Measurements from ENCODE around the gene HCN3.

Gene HCN3

DNA sequence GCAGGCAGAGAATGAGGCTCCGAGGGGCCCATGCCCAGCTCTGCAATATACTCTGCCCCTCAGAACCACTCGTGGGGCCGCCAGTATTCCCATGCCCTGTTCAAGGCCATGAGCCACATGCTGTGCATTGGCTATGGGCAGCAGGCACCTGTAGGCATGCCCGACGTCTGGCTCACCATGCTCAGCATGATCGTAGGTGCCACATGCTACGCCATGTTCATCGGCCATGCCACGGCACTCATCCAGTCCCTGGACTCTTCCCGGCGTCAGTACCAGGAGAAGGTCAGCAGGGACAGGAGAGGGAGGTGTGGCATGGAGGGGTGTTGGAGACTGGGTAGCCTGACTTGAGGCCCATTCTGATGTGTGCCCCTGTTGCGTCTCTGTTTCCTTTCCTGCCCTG is 7.2 kb downstream of the HCN3 start:
- H3K27me3 ChIP-seq (ENCODE audit: insufficient read depth, low read length) = no peaks in the 10 kb centered on the region
- no peak overlapping the region for H3K9ac ChIP-seq (ENCODE audit: low read length)
- peaks cover 3% of the 10 kb centered on the region; the same call in 1 of the 2 replicates for H3K36me3 ChIP-seq (ENCODE audit: insufficient read depth, low read length)
- TF ChIP-seq, protein P1, sequence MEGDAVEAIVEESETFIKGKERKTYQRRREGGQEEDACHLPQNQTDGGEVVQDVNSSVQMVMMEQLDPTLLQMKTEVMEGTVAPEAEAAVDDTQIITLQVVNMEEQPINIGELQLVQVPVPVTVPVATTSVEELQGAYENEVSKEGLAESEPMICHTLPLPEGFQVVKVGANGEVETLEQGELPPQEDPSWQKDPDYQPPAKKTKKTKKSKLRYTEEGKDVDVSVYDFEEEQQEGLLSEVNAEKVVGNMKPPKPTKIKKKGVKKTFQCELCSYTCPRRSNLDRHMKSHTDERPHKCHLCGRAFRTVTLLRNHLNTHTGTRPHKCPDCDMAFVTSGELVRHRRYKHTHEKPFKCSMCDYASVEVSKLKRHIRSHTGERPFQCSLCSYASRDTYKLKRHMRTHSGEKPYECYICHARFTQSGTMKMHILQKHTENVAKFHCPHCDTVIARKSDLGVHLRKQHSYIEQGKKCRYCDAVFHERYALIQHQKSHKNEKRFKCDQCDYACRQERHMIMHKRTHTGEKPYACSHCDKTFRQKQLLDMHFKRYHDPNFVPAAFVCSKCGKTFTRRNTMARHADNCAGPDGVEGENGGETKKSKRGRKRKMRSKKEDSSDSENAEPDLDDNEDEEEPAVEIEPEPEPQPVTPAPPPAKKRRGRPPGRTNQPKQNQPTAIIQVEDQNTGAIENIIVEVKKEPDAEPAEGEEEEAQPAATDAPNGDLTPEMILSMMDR (IDR thresholded peaks at IDR 0.05; ENCODE audit: low read length) = no peak
- no peak overlapping the region for H3K4me3 ChIP-seq (ENCODE audit: low read depth, low read length, poor library complexity, severe bottlenecking)
- H2AFZ ChIP-seq (ENCODE audit: low read length) = no peak overlapping the region
- no peaks in the 10 kb centered on the region for H3K4me1 ChIP-seq (ENCODE audit: insufficient read depth, low read length, severe bottlenecking)
- H3K79me2 ChIP-seq (ENCODE audit: insufficient read depth, low read length) = no peaks in the 10 kb centered on the region
- H3K4me2 ChIP-seq (ENCODE audit: low read length) = no peak overlapping the region
- no peaks in the 10 kb centered on the region for H3K9me3 ChIP-seq (ENCODE audit: low read length)
- H4K20me1 ChIP-seq (ENCODE audit: insufficient read depth, low read length) = no peaks in the 10 kb centered on the region
- H3K27ac ChIP-seq (ENCODE audit: low read depth, low read length, poor library complexity, severe bottlenecking) = no peak overlapping the region
- H3F3A ChIP-seq (ENCODE audit: insufficient read depth, low read length) = no peaks in the 10 kb centered on the region; the same call in 1 of the 2 replicates
- no peaks in the 10 kb centered on the region for H3K9me2 ChIP-seq (ENCODE audit: low read depth, low read length)

DNA sequence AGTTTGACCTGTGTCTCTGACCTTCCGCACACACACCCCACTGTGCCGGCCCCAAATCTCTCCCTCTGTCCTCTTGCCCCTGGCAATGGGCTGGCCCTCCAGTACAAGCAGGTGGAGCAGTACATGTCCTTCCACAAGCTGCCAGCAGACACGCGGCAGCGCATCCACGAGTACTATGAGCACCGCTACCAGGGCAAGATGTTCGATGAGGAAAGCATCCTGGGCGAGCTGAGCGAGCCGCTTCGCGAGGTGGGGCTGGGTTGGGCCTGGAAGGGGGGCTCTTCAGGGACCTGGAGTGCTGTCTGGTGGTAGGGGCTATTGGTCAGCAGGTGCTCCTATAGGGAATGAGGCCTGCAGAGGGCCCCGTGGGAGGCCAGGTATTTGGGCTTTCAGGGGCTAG is 7.8 kb downstream of the HCN3 start:
- Histone ChIP-seq H2AFZ (ENCODE audit: low read length) (no peak overlapping the region), H3K27me3 (ENCODE audit: insufficient read depth, low read length) (no peaks in the 10 kb centered on the region), H3K27ac (ENCODE audit: low read depth, low read length, poor library complexity, severe bottlenecking) (no peak overlapping the region), H3K9me3 (ENCODE audit: low read length) (no peaks in the 10 kb centered on the region), H3K4me2 (ENCODE audit: low read length) (no peak overlapping the region), H3K4me1 (ENCODE audit: insufficient read depth, low read length, severe bottlenecking) (no peaks in the 10 kb centered on the region), H3K36me3 (ENCODE audit: insufficient read depth, low read length) (peaks cover 3% of the 10 kb centered on the region; the same call in 1 of the 2 replicates), H3K79me2 (ENCODE audit: insufficient read depth, low read length) (no peaks in the 10 kb centered on the region), H3K9me2 (ENCODE audit: low read depth, low read length) (no peaks in the 10 kb centered on the region), H4K20me1 (ENCODE audit: insufficient read depth, low read length) (no peaks in the 10 kb centered on the region), H3K4me3 (ENCODE audit: low read depth, low read length, poor library complexity, severe bottlenecking) (no peak overlapping the region), H3F3A (ENCODE audit: insufficient read depth, low read length) (no peaks in the 10 kb centered on the region; the same call in 1 of the 2 replicates), H3K9ac (ENCODE audit: low read length) (no peak overlapping the region)
- TF ChIP-seq EZH2 (IDR thresholded peaks at IDR 0.05; ENCODE audit: borderline replicate concordance, low read length) = no peak
- TF ChIP-seq, protein P1 (IDR thresholded peaks at IDR 0.05; ENCODE audit: low read length) = no peak

DNA sequence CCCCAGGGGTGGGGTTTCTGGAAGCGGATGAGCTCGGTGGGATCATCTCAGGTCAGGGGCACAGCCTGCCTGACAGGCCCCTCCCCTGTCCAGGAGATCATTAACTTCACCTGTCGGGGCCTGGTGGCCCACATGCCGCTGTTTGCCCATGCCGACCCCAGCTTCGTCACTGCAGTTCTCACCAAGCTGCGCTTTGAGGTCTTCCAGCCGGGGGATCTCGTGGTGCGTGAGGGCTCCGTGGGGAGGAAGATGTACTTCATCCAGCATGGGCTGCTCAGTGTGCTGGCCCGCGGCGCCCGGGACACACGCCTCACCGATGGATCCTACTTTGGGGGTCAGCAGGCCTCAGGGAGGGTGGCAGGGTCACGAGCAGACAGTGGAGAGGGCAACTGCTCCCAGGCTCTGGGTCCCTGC is 8.4 kb downstream of the HCN3 start:
- no peaks in the 10 kb centered on the region for H4K20me1 ChIP-seq (ENCODE audit: insufficient read depth, low read length)
- H3K9ac ChIP-seq (ENCODE audit: low read length) = no peak overlapping the region
- TF ChIP-seq, protein P1 (IDR thresholded peaks at IDR 0.05; ENCODE audit: low read length) = no peak
- TF ChIP-seq EZH2 (IDR thresholded peaks at IDR 0.05; ENCODE audit: borderline replicate concordance, low read length) = no peak
- H3K4me1 ChIP-seq (ENCODE audit: insufficient read depth, low read length, severe bottlenecking) = no peaks in the 10 kb centered on the region
- no peak overlapping the region for H3K27ac ChIP-seq (ENCODE audit: low read depth, low read length, poor library complexity, severe bottlenecking)
- H3K4me2 ChIP-seq (ENCODE audit: low read length) = no peak overlapping the region
- H3K4me3 ChIP-seq (ENCODE audit: low read depth, low read length, poor library complexity, severe bottlenecking) = no peak overlapping the region
- H3K36me3 ChIP-seq (ENCODE audit: insufficient read depth, low read length) = peaks cover 3% of the 10 kb centered on the region; the same call in 1 of the 2 replicates
- no peaks in the 10 kb centered on the region for H3K79me2 ChIP-seq (ENCODE audit: insufficient read depth, low read length)
- no peak overlapping the region for H2AFZ ChIP-seq (ENCODE audit: low read length)
- H3K27me3 ChIP-seq (ENCODE audit: insufficient read depth, low read length) = no peaks in the 10 kb centered on the region
- no peaks in the 10 kb centered on the region; the same call in 1 of the 2 replicates for H3F3A ChIP-seq (ENCODE audit: insufficient read depth, low read length)
- H3K9me3 ChIP-seq (ENCODE audit: low read length) = no peaks in the 10 kb centered on the region
- H3K9me2 ChIP-seq (ENCODE audit: low read depth, low read length) = no peaks in the 10 kb centered on the region
